WTC11 (cell line): Measurements from ENCODE around the gene C9orf72.

Experiments
- CBFB ChIP-seq: sonication (generic); formaldehyde crosslinking; IDR thresholded peaks from 2 replicates; pipeline ENCODE4 v1.8.1; 2022; ENCODE audit warnings: mild to moderate bottlenecking, low read depth, missing genetic modification reagents
- CREM ChIP-seq: sonication (generic); formaldehyde crosslinking; IDR thresholded peaks from 2 replicates; pipeline ENCODE4 v1.8.1; 2022; ENCODE audit warnings: mild to moderate bottlenecking, missing genetic modification reagents, moderate library complexity
- E2F5 ChIP-seq: sonication (generic); formaldehyde crosslinking; IDR thresholded peaks from 2 replicates; pipeline ENCODE4 v1.8.1; 2022; ENCODE audit warnings: mild to moderate bottlenecking, moderate library complexity, missing genetic modification reagents
- ELF4 ChIP-seq: sonication (generic); formaldehyde crosslinking; IDR thresholded peaks from 2 replicates; pipeline ENCODE4 v1.8.1; 2022; ENCODE audit warnings: low read depth, mild to moderate bottlenecking, moderate library complexity, missing genetic modification reagents
- FOXJ3 ChIP-seq: sonication (generic); formaldehyde crosslinking; IDR thresholded peaks from 2 replicates; pipeline ENCODE4 v1.9.0; 2021; ENCODE audit warnings: missing genetic modification reagents, mild to moderate bottlenecking, borderline replicate concordance
- MAX ChIP-seq: sonication (generic); formaldehyde crosslinking; IDR thresholded peaks from 2 replicates; pipeline ENCODE4 v1.8.0; 2022; ENCODE audit warnings: mild to moderate bottlenecking, missing genetic modification reagents
- MYBL2 ChIP-seq: sonication (generic); formaldehyde crosslinking; IDR thresholded peaks from 2 replicates; pipeline ENCODE4 v1.8.1; 2023; ENCODE audit warnings: mild to moderate bottlenecking, moderate library complexity, missing genetic modification reagents

- no peak for TF ChIP-seq FOXJ3 (CRISPR knock-in tag)
- TF ChIP-seq MAX (CRISPR knock-in tag) = peak; percentile 15; the same call in 1 of the 2 replicates
- TF ChIP-seq CBFB (CRISPR knock-in tag) = 0 out of 2 replicates have a peak, but pooled peaks have one; percentile 1
- no peak for TF ChIP-seq ELF4
- TF ChIP-seq CREM (CRISPR knock-in tag) = no peak
- TF ChIP-seq MYBL2 (CRISPR knock-in tag) = no peak
- peak; percentile 44; the same call in 1 of the 2 replicates for TF ChIP-seq E2F5
These were observed at the start of gene C9orf72 for GRCh38 chr9:27572918-27573633.
